ENCODE data around the gene SSBP3.

The SSBP3 gene

DNA sequence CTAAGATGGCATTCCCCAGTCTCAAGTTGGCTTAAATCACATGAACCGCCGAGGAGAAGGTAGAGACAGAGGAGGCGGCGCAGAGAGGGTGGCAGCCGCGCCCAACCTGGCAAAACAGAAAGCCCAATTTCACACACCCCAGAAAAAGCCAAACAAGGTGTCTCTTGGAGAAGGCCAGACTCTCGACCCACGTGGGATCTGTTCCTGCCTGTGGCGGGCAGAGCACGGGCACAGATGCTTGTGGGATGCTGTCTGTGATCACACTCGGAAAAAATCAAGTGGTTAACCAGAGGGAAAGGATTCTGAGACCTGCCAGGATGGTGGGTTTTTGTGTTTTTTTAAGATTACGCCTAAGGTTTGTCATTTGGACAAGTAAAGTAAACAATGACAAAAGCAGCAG is 125.5 kb downstream of the SSBP3 start:
- H3K9me3 Mint-ChIP-seq = no peaks in the 10 kb centered on the region
- intact Hi-C loops (cut with micrococcal nuclease) = no loop called here
- H3K4me1 Mint-ChIP-seq (ENCODE audit: low read depth) = peaks cover 21% of the 10 kb centered on the region
- no peaks in the 10 kb centered on the region for H3K27me3 Mint-ChIP-seq
- H3K36me3 Mint-ChIP-seq (ENCODE audit: low read depth) = peaks cover 25% of the 10 kb centered on the region
- no peak overlapping the region for H3K27ac Mint-ChIP-seq
- H3K4me3 Mint-ChIP-seq = no peak overlapping the region

DNA sequence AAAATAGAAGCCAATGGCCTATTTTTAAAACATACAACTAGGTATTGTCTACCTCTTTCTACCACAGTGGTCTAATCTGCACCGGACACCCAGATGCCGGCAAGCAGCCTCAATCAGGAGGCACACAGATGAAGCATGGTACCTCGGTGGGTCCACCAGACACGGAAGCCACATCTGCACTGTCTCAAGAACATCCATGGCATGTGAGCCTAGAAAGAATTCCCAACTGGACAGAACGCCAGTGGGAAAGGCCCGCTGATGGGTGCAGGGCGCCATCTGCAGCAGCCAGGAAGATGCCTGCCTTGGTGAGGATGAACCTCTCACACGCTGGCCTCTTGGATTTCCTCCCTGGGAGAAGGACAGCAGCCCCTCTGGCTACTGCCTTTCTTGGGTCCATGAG is 126.7 kb downstream of the SSBP3 start:
- H3K27me3 Mint-ChIP-seq = no peaks in the 10 kb centered on the region
- intact Hi-C loops (cut with micrococcal nuclease) = no loop called here
- H3K4me1 Mint-ChIP-seq (ENCODE audit: low read depth) = peaks cover 21% of the 10 kb centered on the region
- no peaks in the 10 kb centered on the region for H3K9me3 Mint-ChIP-seq
- H3K4me3 Mint-ChIP-seq = no peak overlapping the region
- H3K27ac Mint-ChIP-seq = no peak overlapping the region
- peaks cover 25% of the 10 kb centered on the region for H3K36me3 Mint-ChIP-seq (ENCODE audit: low read depth)

DNA sequence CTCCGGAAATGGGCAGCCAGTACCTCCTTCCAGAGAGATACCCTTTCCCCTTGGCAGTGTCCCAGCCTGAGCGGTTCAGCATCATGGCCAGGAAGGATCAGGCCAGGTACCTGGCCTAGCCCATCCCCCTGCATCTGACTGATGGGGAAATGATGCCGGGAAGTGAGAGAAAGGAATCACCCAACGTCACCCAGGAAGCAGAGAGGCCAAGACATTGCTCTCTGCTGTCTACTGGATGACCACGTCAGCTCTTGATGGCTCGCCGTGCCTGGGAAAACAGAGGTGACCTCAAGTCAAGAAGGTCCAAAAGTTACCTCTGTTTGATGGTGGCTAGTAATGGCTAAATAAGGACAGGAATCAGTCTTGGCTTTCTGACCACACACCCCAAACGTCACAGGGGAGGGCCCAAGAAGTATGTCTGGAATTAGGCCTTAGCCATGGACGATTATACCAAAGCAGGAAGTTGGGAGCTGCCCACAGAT is 127.2 kb downstream of the SSBP3 start:
- Mint-ChIP-seq H3K27ac (no peak overlapping the region), H3K27me3 (no peaks in the 10 kb centered on the region), H3K36me3 (ENCODE audit: low read depth) (peaks cover 25% of the 10 kb centered on the region), H3K4me1 (ENCODE audit: low read depth) (peaks cover 21% of the 10 kb centered on the region), H3K4me3 (no peak overlapping the region), H3K9me3 (no peaks in the 10 kb centered on the region)
- intact Hi-C loops (cut with micrococcal nuclease) = no loop called here

DNA sequence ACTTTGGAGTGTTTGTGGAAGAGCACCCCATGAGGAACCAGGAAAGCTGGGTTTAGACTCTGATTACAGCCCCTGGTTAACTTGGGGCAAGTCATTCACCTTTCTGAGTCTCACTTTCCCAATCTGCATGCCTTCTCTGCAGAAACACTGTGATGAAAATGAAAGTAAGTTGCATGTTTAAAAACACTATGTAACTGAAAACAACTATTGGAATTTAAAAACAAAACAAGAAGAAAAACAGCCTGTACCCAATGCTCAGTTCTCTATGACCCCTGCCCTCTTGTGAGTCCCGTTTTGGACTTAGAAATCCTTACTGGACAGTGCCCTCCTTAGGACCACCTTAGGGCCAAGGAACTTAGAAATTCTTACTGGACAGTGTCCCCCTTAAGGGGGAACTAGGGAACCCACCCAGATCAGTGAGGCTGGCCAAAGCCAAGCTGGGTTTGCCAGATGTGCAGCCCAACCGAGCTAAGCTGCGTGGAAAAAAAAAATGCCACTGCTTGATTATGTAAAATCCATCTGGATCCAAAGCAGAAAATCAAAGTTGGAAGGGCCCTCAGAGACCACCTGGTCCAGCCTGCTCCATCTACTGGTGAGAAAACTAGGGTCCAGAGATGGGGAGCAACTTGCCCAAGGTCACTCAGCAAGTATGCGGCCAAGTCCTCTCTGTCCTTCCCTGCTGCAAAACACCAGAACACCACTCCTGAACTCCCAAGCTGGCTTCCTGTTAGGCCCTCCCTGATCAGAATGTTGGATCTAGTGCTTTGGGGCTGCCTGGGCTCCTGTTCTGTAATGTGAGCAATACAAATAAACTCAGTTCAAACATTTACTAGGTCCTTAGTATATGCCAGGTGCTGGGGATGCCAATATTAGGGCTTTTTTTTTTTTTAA is 128.5 kb downstream of the SSBP3 start:
- Mint-ChIP-seq H3K36me3 (ENCODE audit: low read depth) (peaks cover 30% of the 10 kb centered on the region), H3K27ac (no peak overlapping the region), H3K4me1 (ENCODE audit: low read depth) (peaks cover 13% of the 10 kb centered on the region), H3K4me3 (no peak overlapping the region), H3K9me3 (no peaks in the 10 kb centered on the region), H3K27me3 (no peaks in the 10 kb centered on the region)
- intact Hi-C loops (cut with micrococcal nuclease) = no loop called here

DNA sequence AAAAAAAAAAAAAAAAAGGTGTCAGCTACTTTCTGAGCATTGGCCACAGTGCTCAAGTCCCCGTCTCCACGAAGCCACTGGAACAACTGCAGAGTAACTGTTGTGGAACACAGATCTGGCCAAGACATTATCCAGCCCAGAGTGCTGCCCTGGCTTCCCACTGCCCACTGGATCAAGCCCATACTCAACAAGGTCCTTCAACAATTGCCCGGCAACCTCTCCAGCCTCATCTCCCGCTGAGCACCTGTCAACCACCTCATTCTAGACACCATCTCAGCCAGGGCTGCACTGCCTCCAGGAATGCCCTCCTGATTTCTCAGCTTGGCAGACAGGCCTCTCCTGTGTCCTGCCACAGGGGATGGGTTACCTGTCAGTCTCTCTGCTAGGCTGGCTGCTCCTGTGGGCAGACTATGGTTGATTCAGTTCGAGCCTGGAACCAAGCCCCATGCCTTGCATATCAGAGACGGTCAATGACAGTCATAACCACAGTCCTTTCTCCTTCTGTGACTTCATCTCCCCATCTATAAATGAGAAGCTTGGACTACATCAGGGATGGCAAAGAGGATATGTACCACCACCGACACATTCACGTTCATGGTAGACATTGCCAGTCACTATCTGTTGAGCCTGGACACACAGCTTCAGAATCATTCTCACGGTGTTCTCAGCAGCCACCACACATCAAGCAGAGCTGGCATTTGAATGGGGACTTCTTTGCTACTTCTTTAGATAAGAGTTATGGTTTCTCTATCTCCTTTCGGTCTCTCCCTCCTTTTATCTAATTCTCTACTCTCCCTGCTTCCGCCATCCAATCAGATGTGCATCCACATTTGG is 129.4 kb downstream of the SSBP3 start:
- Mint-ChIP-seq H3K27ac (no peak overlapping the region), H3K4me1 (ENCODE audit: low read depth) (peaks cover 5% of the 10 kb centered on the region), H3K27me3 (no peaks in the 10 kb centered on the region), H3K4me3 (no peak overlapping the region), H3K36me3 (ENCODE audit: low read depth) (peaks cover 35% of the 10 kb centered on the region), H3K9me3 (no peaks in the 10 kb centered on the region)
- intact Hi-C loops (cut with micrococcal nuclease) = no loop called here

DNA sequence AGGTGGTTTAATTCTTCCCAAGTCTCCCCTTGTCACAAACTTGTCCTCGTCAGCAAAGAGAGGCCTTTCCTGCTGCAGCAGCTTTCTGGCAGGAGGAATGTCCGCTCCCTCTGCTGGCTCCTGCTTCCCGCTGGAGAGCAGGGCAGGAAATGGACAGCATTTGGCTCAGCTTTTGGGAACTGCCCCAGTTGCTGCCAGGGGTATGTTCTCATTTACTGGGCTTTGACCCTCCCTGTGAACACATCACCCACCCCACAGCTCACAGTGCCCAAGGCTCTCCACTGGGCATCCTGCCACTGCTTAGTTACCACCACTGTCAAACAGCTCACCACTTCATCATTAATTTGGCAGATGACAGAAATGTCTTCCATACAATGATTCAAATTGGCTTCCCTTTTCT is 130.8 kb downstream of the SSBP3 start:
- Mint-ChIP-seq H3K4me1 (ENCODE audit: low read depth) (peaks cover 5% of the 10 kb centered on the region), H3K9me3 (no peaks in the 10 kb centered on the region), H3K27ac (no peak overlapping the region), H3K27me3 (no peaks in the 10 kb centered on the region), H3K4me3 (no peak overlapping the region), H3K36me3 (ENCODE audit: low read depth) (peaks cover 37% of the 10 kb centered on the region)
- intact Hi-C loops (cut with micrococcal nuclease) = no loop called here

DNA sequence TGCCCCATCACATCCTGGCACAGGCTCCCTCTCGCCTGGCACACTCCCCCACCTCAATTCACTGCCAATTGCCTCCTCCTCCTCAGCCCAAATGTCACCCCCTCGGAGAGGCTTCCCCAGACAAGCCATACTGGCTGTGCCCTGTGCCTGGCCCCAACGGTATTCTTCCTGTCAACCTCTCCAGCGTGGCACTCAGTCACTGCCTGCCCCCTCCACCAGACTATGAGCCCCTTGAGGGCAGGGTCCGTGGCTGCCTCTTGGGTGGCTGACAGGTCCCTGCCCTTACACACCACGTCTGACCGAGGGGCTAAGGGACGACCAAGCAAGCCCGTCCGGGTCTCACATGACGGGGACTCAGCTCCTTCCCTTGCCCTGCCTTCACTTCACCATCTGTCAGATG is 131.3 kb downstream of the SSBP3 start:
- Mint-ChIP-seq H3K4me1 (ENCODE audit: low read depth) (peaks cover 5% of the 10 kb centered on the region), H3K36me3 (ENCODE audit: low read depth) (peaks cover 37% of the 10 kb centered on the region), H3K9me3 (no peaks in the 10 kb centered on the region), H3K27me3 (no peaks in the 10 kb centered on the region), H3K27ac (no peak overlapping the region), H3K4me3 (no peak overlapping the region)
- intact Hi-C loops (cut with micrococcal nuclease) = no loop called here

DNA sequence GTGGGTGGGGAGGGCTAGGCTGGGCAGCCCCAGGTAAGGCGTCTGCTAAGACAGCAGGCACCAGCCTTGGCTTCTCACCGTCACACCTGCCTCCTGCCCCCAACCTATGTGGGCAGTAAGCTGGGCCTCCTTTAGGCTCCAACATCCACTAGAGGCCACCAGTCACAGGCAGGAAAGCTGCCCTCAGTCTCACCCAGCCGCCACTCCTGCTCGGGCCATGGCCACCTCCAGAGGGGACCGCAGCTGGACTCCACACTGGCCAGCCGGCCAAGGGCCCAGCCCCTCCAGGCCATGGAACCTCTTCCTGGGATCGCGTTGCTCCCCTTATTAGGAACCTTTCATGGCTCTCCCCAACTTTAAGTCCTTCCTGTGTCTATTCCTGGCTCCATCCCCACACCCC is 131.7 kb downstream of the SSBP3 start:
- intact Hi-C loops (cut with micrococcal nuclease) = no loop called here
- no peak overlapping the region for H3K27ac Mint-ChIP-seq
- H3K9me3 Mint-ChIP-seq = no peaks in the 10 kb centered on the region
- H3K36me3 Mint-ChIP-seq (ENCODE audit: low read depth) = peaks cover 35% of the 10 kb centered on the region
- peaks cover 5% of the 10 kb centered on the region for H3K4me1 Mint-ChIP-seq (ENCODE audit: low read depth)
- no peaks in the 10 kb centered on the region for H3K27me3 Mint-ChIP-seq
- no peak overlapping the region for H3K4me3 Mint-ChIP-seq

DNA sequence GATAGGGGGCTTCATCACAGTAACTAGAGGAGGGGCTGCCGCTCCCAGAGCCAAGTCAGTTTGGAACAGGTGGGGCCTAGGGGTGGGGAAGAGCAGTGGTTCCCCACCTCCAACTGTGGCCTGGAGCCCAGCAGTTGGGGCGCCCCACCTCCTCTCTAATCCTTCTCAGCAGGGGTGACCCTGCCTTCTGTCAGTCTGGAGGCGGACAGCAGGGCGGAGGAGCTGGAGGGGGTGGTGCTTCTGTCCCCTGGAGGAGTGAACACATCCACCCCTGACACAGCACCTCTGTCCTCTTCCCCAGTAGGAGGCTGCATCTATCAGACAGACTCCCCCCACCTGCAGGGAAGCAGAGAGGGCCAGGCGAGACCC is 132.4 kb downstream of the SSBP3 start:
- no peak overlapping the region for H3K27ac Mint-ChIP-seq
- H3K27me3 Mint-ChIP-seq = no peaks in the 10 kb centered on the region
- H3K36me3 Mint-ChIP-seq (ENCODE audit: low read depth) = peaks cover 35% of the 10 kb centered on the region
- peaks cover 5% of the 10 kb centered on the region for H3K4me1 Mint-ChIP-seq (ENCODE audit: low read depth)
- intact Hi-C loops (cut with micrococcal nuclease) = no loop called here
- no peak overlapping the region for H3K4me3 Mint-ChIP-seq
- H3K9me3 Mint-ChIP-seq = no peaks in the 10 kb centered on the region

DNA sequence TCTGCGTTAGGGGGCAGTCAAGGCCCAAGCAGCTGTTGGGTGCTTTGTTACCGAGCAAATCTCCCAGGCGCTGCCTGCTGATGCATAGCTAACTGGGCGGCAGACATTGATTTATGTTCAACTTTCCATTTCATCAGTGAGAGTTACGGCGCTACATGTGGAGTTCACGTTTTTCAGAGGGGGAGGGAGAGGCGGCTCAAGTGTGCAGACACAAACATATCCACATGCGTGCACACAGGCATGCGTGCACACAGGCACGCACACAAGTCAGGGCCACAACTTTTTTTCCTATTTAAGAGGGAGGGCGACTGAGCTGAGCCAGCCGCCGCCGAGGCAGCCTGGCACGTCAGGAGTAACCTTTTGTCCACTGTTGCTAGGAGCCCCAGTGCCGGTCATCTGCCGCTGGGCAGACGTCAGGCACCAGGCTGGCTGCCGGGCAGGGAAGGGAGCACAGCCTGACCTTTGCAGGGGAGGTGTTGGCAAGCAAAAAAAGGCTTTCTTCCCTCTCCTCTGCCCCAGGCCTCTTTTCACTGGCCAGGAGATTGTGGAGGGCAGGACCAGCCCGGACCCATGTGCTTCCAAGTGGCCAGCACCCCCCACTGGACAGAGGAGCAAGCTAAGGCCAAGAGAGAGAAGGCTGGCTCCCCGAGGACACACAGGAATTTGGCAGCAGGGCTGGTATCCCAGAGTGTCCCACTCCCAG is 133.0 kb downstream of the SSBP3 start:
- H3K27ac Mint-ChIP-seq = no peak overlapping the region
- H3K4me1 Mint-ChIP-seq (ENCODE audit: low read depth) = peaks cover 5% of the 10 kb centered on the region

DNA sequence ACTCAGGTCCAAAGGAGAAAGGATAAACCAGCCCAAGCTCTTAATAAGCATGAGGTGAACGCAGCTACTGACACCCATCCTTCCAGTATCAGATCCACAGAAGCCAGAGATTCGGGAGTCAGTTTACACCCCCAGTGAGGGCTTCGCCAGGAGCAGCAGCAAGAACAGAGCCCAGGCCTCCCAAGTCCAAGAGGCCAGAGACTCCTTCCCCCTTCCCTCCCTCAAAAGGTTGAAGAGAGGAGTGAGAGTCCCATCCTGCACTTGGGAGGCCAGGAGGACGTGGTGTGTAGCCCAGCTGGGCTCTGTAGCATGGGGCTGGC is 133.5 kb downstream of the SSBP3 start:
- H3K27me3 Mint-ChIP-seq = no peaks in the 10 kb centered on the region
- peaks cover 5% of the 10 kb centered on the region for H3K4me1 Mint-ChIP-seq (ENCODE audit: low read depth)
- H3K4me3 Mint-ChIP-seq = no peak overlapping the region
- H3K27ac Mint-ChIP-seq = no peak overlapping the region
- H3K36me3 Mint-ChIP-seq (ENCODE audit: low read depth) = peaks cover 35% of the 10 kb centered on the region
- H3K9me3 Mint-ChIP-seq = no peaks in the 10 kb centered on the region
- intact Hi-C loops (cut with micrococcal nuclease) = no loop called here

More for the DNA sequence above, 133.0 kb downstream of the SSBP3 start:
- Mint-ChIP-seq H3K36me3 (ENCODE audit: low read depth) (peaks cover 35% of the 10 kb centered on the region), H3K9me3 (no peaks in the 10 kb centered on the region), H3K27me3 (no peaks in the 10 kb centered on the region), H3K4me3 (no peak overlapping the region)
- intact Hi-C loops (cut with micrococcal nuclease) = no loop called here

DNA sequence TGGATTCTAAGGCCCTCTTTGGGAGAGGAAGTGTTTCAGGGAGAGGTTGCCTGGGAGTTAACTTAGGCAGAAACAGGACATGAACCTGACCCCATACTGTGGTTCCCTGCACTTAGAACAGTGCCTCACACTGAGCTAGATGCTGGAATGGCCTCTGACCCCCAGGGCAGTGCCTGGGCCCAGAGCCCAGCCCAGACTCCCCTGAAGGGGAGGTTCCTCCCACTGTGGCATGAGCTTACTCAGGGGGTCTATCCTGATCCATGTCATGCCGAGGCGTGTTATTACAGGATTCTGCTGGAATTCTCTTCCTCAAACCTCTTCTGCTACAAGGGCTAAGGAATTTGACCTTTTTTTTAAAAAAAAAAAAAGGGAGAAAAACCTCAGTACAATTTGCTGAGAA is 134.1 kb downstream of the SSBP3 start:
- Mint-ChIP-seq H3K36me3 (ENCODE audit: low read depth) (peaks cover 31% of the 10 kb centered on the region), H3K27me3 (no peaks in the 10 kb centered on the region), H3K27ac (no peak overlapping the region), H3K4me1 (ENCODE audit: low read depth) (peaks cover 5% of the 10 kb centered on the region), H3K9me3 (no peaks in the 10 kb centered on the region), H3K4me3 (no peak overlapping the region)
- intact Hi-C loops (cut with micrococcal nuclease) = no loop called here

DNA sequence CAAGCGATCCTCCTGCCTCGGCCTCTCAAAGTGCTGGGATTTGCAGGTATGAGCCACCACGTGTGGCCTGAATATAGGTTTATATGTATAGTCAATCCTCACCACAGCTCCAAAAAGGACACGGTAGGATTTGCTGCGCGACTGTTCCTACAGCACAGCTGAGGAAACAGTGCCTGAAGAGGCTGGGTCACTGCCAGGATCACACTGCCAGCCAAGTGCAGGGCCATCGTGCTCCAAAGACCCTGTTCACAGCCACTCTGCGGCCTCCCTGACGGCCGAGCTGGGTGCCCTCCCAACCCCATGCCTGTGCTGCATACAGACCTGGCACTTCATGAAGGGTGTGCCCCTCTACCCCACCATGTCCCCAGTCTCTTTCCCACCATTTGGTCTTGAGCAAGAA is 134.9 kb downstream of the SSBP3 start:
- no peaks in the 10 kb centered on the region for H3K9me3 Mint-ChIP-seq
- H3K36me3 Mint-ChIP-seq (ENCODE audit: low read depth) = peaks cover 24% of the 10 kb centered on the region
- H3K4me1 Mint-ChIP-seq (ENCODE audit: low read depth) = no peaks in the 10 kb centered on the region
- intact Hi-C loops (cut with micrococcal nuclease) = no loop called here
- H3K4me3 Mint-ChIP-seq = no peak overlapping the region
- no peak overlapping the region for H3K27ac Mint-ChIP-seq
- H3K27me3 Mint-ChIP-seq = no peaks in the 10 kb centered on the region

DNA sequence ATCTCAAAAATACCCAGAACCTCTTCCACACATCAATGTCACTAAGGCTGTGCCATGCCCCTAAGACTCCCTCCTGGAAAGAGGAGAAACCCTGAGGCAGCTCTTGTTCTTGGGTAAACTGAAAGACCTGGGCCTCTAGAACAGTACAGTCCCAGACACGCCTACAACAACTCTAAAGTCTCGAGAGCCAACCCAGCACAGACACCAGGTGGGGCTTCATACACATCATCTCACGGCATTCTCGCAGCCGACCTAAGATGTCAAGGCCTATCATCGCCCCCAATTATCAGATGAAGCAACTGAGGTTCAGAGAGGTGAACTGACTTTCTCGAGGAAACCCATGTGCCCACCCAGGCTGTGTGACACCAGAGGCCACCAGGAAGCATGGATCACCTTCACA is 135.7 kb downstream of the SSBP3 start:
- H3K27ac Mint-ChIP-seq = no peak overlapping the region
- no peaks in the 10 kb centered on the region for H3K9me3 Mint-ChIP-seq
- no peak overlapping the region for H3K4me3 Mint-ChIP-seq
- H3K36me3 Mint-ChIP-seq (ENCODE audit: low read depth) = peaks cover 24% of the 10 kb centered on the region
- no peaks in the 10 kb centered on the region for H3K27me3 Mint-ChIP-seq
- H3K4me1 Mint-ChIP-seq (ENCODE audit: low read depth) = no peaks in the 10 kb centered on the region
- intact Hi-C loops (cut with micrococcal nuclease) = no loop called here

All from dendritic cell treated with granulocyte-macrophage colony-stimulating factor and Interleukin-4, amounts not matched to agents 40 ng/mL and 50 ng/mL, for 4 days (primary cell).